NCI-H524 treated with DMSO at 0.1 percent for 48 hours (cell line): ENCODE measurements around the gene SORCS3.

ENCODE experiments used
- DNase-seq: peaks from one replicate; lab custom pipeline; 2025; lab: John Stamatoyannopoulos, UW

The SORCS3 gene

GRCh38 chr10:105268961-105269360 lies 627.9 kb downstream of the SORCS3 start:
- DNase-seq, result no peak

DNA sequence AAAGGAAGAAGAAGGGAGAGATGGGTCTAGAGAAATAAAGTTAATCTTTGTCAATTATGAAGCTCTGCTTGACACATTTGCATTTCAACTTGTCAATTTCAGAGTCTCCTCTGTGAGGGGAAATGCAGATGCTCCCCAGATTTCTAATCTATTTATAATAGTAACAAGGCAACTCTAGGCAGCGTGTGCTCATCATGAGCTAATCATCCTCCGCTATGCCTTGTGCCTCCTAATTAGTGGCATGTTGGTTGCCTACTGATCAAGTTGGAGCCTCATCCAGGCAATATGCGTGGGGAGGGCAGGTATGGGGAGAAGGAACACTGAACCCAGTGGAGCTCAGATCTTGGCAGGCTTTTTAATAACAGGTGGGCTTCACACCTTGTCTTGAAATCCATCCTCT lies 628.6 kb downstream of the SORCS3 start:
- DNase-seq, result no peak

- DNase-seq, result no peak
Observed at GRCh38 chr10:105274556-105275070, 633.5 kb downstream of the SORCS3 start.

- DNase-seq, result no peak
Observed at GRCh38 chr10:105278439-105278838, 637.3 kb downstream of the SORCS3 start.

DNA sequence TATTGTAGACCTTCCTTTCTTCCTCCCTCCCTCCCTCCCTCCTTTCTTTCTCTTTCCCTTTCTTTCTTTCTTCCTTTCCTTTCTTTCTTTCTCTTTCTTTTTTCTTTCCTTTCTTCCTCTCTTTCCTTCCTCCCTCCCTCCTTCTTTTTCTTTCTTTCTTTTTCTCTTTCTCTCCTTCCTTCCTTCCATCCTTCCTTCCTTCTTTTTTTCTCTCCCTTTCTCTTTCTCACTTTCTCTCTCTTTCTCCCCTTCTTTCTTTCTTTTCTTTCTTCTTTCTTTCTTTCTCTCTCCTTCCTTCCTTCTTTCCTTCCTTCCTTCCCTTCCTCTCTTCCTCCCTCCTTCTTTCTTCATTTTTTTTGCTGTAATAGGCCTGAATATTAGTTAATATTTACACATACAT lies 638.0 kb downstream of the SORCS3 start:
- no peak for DNase-seq

DNA sequence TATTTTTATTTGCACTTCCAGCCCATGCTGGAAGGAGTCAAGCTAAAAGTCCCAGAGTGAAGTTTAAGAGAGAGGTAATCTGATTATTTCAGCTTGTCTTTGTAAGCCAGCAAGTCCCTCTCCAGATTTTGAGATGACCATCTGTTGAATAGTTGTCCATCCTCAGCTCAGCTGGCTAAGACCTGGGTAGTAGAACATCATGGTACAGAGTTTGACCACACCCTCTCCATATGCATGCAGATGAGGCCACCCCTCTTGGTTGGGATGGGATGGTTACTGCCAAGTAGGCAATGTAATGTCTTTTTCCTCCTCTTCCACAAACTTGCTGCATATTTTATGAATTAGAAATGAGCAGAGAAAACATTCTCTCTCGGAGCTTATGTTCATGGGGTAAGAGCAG lies 639.8 kb downstream of the SORCS3 start:
- no peak for DNase-seq

GRCh38 chr10:105284476-105285215 lies 643.6 kb downstream of the SORCS3 start:
- DNase-seq, result no peak

- no peak for DNase-seq
Observed at GRCh38 chr10:105288026-105288425, 646.9 kb downstream of the SORCS3 start.

- no peak for DNase-seq
Observed at GRCh38 chr10:105288613-105289012, 647.5 kb downstream of the SORCS3 start.

DNA sequence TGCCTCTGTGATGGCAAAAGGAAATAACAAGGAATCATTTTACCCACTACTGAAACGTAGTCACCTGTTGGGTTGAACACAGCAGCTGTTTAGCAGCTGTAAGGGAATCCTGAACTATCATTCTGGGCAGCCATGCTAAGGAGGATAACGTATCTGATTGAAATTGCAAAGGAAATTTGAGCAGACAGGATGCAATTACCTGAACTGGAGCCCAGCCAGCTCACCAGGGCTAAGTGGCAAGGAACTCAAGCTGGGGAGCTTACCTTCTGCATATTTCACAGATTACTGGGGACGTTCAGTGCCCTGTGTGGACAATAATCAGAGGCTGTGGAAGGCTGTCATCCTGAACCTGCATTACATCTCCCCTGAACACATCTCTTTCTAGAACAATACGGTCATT lies 650.5 kb downstream of the SORCS3 start:
- DNase-seq, result no peak

GRCh38 chr10:105292236-105292635 lies 651.1 kb downstream of the SORCS3 start:
- DNase-seq, result no peak
